ENCODE measurements around the gene SQOR.
"Not testable (repeated sequence)": the region's sequence is repeated elsewhere in the genome, so short reads cannot be mapped to it uniquely, and the experiment has no call there.

SQOR gene

GRCh38 chr15:45630917-45631691 is 3.7 kb upstream of the SQOR start:
- in situ Hi-C loops (cut with MboI; ENCODE audit: low sequenced_read_pairs): no loop called here

DNA sequence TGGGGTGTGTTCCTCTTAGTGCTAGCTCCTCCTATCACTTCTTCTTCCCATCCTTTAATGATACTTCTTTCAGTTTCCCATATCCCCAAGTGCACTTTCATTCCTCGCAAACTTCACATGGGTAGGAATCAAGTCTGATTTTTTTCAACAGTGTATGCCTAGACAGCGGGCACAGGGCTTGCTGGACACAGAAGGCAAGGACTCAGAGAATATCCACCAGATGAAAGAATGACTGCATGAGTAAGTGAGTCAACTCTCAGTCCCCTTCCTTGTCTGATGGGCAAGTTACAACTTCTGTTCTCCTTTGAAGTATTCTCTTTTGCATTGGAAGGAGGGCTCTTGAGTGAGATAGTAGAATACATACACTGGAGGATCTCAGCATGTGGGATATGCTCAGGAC is 3.1 kb upstream of the SQOR start:
- in situ Hi-C loops (cut with MboI; ENCODE audit: low sequenced_read_pairs): no loop called here

DNA sequence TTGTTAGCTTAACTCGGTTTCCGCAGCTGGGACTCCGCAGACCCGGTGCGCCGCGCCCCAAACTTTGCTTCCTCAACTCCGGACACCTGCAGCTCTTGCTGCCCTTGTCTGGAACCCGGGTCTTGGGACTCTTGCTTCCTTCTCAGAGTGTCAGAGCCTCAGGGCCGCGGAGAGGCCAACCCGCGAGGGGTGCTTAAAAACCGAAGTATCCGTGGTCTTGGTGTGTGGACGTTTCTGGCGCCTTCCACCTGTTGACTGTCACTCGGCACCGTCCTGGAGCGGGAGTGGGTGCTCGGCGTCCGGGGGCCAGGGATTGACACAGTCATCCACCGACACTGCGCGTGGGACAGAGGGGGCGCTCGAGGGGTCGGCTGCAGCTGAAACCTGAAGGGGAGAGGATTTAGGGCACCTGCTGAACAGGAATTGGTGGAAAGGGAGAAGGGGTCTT is 386 bp downstream of the SQOR start:
- in situ Hi-C loops (cut with MboI; ENCODE audit: low sequenced_read_pairs): no loop called here

GRCh38 chr15:45635763-45636292 is 999 bp downstream of the SQOR start:
- in situ Hi-C loops (cut with MboI; ENCODE audit: low sequenced_read_pairs): no loop called here

- in situ Hi-C loops (cut with MboI; ENCODE audit: low sequenced_read_pairs): no loop called here
These were observed 2.3 kb downstream of the SQOR start for GRCh38 chr15:45637141-45637540.

GRCh38 chr15:45637552-45638033 is 2.8 kb downstream of the SQOR start:
- in situ Hi-C loops (cut with MboI; ENCODE audit: low sequenced_read_pairs): no loop called here

DNA sequence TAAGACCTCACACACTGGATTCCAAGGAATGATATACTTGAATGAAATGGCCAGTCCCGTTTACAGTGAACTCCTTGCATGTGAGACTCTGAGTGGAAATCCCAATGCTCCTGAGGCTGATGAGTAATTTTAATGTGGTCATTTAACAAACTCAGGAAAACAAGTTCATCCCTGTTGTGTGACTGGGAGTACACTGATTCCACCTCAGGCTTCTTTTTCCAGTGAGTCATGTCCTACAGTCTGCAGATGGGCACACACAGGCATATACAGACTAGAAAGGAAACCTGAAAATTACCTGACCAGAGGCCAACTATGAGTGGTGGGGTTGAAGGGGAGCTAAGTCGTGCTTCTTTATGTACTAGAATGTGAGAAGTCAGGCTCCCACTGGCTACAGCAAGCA is 5.8 kb downstream of the SQOR start:
- in situ Hi-C loops (cut with MboI; ENCODE audit: low sequenced_read_pairs): no loop called here

GRCh38 chr15:45641374-45641781 is 6.5 kb downstream of the SQOR start:
- in situ Hi-C loops (cut with MboI; ENCODE audit: low sequenced_read_pairs): no loop called here

GRCh38 chr15:45641999-45642932 is 7.4 kb downstream of the SQOR start:
- in situ Hi-C loops (cut with MboI; ENCODE audit: low sequenced_read_pairs): no loop called here

- in situ Hi-C loops (cut with MboI; ENCODE audit: low sequenced_read_pairs): no loop called here
These were observed 9.6 kb downstream of the SQOR start for GRCh38 chr15:45644437-45644836.

GRCh38 chr15:45645026-45645980 is 10.5 kb downstream of the SQOR start:
- in situ Hi-C loops (cut with MboI; ENCODE audit: low sequenced_read_pairs): no loop called here

GRCh38 chr15:45646220-45646619 is 11.4 kb downstream of the SQOR start:
- in situ Hi-C loops (cut with MboI; ENCODE audit: low sequenced_read_pairs): no loop called here

- in situ Hi-C loops (cut with MboI; ENCODE audit: low sequenced_read_pairs): no loop called here
These were observed 13.0 kb downstream of the SQOR start for GRCh38 chr15:45647828-45648227.

DNA sequence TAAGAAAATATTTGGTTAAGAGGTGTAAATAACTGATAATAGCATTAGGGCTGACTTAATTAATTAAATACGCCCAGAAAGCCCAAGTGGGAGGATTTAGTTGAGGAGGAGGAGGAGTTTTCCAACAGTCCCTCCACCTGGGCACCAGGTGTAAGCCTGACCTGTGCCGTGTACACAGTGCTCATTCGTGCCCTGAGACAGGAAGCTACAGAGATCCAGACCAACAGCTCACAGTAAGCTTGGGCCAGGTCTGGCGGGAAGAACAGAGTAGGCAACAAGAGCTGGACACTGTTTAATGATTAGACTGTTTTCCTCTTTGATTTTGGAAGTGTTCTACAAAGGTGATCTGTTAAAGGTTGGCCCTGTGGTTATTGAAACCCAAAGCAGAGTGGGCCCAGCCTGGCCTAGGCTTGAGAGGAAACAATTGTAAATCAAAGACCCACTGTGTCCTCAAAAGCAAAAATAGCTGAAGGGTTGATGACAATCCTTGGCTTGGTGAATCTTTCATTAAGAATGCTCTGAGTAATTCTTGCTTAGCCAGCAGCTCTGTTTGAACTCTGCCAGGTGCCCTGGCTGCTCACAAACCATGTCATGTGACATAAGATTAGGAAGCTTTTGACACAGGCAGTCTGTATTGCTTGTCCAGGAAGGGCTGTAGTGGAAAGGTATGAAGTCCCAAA is 13.8 kb downstream of the SQOR start:
- in situ Hi-C loops (cut with MboI; ENCODE audit: low sequenced_read_pairs): no loop called here

DNA sequence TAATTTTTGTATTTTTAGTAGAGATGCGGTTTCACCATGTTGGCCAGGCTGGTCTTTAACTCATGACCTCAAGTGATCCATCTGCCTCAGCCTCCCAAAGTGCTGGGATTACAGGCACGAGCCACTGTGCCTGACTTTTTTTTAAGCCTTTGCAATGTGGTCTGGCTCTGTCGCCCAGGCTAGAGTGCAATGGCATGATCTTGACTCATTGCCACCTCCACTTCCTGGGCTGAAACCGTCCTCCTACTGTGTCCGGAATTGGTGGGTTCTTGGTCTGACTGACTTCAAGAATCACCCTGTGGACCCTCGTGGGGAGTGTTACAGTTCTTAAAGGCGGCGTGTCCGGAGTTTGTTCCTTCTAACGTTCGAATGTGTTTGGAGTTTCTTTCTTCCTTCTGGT is 15.2 kb downstream of the SQOR start:
- in situ Hi-C loops (cut with MboI; ENCODE audit: low sequenced_read_pairs): not testable (repeated sequence)

- in situ Hi-C loops (cut with MboI; ENCODE audit: low sequenced_read_pairs): no loop called here
These were observed 16.2 kb downstream of the SQOR start for GRCh38 chr15:45650889-45651525.

GRCh38 chr15:45653702-45654424 is 19.0 kb downstream of the SQOR start:
- in situ Hi-C loops (cut with MboI; ENCODE audit: low sequenced_read_pairs): no loop called here

- in situ Hi-C loops (cut with MboI; ENCODE audit: low sequenced_read_pairs): no loop called here
These were observed 19.9 kb downstream of the SQOR start for GRCh38 chr15:45654749-45655148.

DNA sequence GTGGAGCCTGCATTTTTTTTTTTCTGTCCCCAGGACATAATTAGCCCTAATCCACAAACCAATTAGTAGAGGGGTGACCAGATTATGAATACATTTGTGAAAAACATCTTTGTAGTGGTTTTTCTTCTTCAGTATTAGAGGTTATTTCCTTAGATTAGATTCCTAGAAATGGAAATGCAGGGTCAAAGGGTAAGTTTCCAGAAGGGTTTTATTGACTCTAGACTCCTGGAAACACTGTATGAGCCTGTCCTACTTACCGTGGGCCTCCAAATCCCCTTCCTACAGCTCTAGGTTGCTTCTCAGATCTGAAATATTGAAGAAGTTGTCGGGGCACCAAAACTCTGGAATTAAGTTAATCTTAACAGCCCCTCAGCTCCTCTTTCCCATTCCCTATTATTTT is 22.4 kb downstream of the SQOR start:
- in situ Hi-C loops (cut with MboI; ENCODE audit: low sequenced_read_pairs): no loop called here
